GM12874 (cell line): ENCODE data around the gene GPR176.

Experiments used
- TF ChIP-seq, protein P1 (sequence below): IDR thresholded peaks from 2 replicates; pipeline ENCODE4 v1.5.1; 2011; ENCODE audit warnings: low read depth, mild to moderate bottlenecking, control low read depth, low read length, moderate library complexity; ENCODE audit not compliant: insufficient read depth

Gene GPR176

DNA sequence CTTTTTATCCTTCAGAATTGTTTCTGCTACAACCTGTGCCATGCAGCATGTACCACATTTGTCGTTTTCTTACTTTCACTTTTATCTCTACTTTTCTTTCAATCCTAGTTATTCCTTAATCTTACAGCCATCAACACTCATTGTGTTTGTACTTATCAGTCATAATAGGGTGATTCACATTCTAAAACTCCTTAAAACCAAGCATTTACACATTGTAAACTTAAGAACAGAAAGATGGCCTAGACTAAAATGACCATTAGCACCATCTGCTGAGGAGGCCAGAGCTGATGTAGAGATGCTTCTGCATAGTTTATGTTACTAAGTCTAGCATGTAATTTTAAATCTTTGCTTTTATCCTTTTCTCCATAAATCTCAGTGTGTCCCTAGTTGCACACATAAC lies 39.3 kb upstream of the GPR176 start:
- TF ChIP-seq, protein P1, sequence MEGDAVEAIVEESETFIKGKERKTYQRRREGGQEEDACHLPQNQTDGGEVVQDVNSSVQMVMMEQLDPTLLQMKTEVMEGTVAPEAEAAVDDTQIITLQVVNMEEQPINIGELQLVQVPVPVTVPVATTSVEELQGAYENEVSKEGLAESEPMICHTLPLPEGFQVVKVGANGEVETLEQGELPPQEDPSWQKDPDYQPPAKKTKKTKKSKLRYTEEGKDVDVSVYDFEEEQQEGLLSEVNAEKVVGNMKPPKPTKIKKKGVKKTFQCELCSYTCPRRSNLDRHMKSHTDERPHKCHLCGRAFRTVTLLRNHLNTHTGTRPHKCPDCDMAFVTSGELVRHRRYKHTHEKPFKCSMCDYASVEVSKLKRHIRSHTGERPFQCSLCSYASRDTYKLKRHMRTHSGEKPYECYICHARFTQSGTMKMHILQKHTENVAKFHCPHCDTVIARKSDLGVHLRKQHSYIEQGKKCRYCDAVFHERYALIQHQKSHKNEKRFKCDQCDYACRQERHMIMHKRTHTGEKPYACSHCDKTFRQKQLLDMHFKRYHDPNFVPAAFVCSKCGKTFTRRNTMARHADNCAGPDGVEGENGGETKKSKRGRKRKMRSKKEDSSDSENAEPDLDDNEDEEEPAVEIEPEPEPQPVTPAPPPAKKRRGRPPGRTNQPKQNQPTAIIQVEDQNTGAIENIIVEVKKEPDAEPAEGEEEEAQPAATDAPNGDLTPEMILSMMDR, result no peak

DNA sequence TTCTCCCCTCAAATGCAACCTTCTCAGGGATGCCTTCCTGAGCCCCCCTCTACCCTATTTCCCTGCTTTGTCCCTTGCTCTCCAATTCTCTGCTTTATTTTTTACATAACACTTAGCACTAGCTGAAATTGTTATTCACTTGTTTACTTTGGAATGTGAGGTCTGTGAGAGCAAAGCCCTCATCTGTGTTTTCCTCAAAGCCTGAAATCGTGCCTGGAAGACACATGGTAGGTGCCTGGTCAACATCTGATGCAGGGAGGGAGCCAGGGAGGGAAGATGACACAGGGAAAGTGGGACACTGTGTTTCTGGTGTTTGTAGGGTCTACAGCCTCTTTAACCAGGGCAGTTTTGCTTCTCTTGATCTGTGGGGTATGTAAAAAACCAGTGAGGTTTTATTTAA lies 37.4 kb upstream of the GPR176 start:
- TF ChIP-seq, protein P1, result no peak

DNA sequence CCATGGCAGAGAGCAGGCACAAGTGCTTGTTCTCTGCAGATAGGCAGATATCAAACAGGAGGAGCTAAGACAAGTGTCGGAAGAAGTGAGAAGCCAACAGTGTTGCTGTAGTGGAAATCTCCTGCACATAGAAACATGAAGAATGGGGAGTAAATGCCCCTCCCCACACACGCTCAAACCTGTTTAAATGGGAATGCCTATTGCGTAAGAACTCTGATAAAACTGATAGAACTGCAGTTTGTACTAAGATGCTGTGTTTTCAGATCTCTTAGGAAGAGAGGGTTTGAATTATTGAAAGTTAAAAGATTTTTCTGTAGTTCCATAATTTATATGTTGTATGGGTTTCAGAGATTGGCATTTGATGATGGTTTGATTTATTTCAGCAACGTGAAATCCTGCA lies 33.5 kb upstream of the GPR176 start:
- TF ChIP-seq, protein P1, result no peak

DNA sequence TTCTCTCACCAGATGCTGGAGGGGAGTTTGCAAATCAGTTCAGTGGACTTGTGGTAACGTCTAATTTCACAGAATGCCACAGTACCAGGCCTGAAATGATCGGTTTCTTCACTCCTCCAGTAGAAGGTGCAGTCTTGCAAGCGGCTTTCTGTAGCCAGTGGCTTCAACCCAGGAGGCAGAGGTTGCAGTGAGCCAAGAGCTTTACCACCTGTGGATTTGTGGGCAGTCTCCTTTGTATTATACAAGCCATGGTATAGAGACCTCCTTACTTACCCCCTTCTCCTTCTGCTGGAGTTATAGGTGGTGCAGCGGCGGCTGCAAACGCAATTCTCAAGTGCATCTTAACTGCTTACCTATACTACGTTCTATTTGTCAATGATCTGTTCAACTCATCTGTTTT lies 31.5 kb upstream of the GPR176 start:
- TF ChIP-seq, protein P1, result no peak

DNA sequence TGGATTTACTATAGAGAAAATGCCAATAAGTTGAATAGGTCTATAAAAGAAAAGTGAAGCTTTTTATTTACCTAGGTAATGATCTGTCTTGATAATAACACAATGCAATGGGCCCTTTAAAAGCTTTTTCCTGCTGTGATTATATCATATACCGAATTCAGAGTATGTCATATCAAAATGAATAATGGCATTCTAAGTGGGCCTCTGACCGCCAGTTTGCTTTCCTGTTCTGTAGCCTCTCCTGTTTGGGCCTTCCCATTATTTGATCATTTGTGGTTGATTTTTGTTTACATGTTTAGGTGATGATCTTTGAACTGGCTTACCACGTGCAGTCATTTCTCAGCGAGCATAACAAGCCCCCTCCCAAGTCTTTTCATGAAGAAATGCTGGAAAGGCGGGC lies 28.8 kb upstream of the GPR176 start:
- TF ChIP-seq, protein P1, result no peak

DNA sequence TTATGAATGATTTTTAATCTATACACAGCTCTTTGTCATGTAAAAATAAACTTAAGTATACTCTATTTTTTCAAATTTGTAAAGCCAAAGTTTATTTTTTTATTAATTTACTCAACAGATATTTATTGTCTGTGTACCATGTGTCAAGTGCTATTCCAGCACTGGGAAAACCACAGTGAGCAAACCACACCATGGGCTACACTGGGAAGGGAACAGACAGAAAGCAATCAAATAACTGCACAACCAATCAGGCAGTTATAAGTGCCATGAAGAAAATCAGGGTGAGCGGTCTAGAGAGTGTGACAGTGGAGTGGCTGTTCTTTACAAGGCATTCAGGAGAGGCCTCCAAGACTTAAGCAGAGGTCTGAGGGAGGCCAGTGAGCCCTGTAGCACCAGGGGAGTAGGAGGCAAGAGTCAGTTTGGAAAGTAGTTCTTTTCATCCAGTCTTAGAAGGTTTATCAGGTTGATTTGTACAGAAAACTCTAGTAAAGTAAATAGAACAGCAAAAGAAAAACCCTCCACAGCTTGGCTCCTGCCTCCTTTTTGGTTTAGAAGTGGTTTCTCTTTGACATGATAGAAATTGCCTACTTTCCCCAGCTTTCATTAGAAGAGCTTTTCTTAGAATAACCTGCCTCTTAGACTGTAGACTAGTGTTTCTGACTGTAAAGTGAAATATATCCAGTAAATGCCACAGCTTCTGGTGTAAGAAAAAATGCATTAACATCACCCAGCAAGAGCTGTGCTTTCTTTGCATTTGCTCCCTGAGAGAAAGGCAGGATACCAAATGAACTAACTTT lies 27.5 kb upstream of the GPR176 start:
- TF ChIP-seq, protein P1, result no peak

DNA sequence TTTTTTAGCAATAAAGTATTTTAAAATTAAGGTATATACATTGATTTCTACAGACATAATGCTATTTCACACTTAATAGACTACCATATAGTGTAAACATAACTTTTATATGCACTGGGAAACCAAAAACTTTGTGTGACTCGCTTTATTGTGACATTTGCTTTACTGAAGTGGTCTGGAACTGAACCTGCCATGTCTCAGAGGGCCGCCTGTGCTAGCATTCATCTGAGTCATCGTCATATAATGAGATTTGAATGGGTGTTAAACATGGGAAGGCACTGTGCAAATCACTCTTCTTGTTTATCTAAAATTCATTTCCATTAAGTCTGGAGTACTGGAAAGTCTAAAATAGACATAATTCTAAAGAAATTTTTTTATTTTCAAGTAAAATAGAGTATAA lies 26.8 kb upstream of the GPR176 start:
- TF ChIP-seq, protein P1, result no peak
